ENCODE measurements around the gene SIGLEC12. TPM values are rescaled to one million over a fixed set of nuclear protein-coding genes. Genes with fewer than 3 reads are reported as not detected.

SIGLEC12 gene
- total and polyA plus RNA-seq, 2 of the 13 experiments (the other 11 are each of a cell fraction or from before 2014, with no cell fraction given), result not detected

GRCh38 chr19:51480590-51480989, 21.0 kb downstream of the SIGLEC12 start (continued):
- TF ChIP-seq, protein P1, sequence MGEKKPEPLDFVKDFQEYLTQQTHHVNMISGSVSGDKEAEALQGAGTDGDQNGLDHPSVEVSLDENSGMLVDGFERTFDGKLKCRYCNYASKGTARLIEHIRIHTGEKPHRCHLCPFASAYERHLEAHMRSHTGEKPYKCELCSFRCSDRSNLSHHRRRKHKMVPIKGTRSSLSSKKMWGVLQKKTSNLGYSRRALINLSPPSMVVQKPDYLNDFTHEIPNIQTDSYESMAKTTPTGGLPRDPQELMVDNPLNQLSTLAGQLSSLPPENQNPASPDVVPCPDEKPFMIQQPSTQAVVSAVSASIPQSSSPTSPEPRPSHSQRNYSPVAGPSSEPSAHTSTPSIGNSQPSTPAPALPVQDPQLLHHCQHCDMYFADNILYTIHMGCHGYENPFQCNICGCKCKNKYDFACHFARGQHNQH (CRISPR knock-in tag; IDR thresholded peaks at IDR 0.05), result peak; percentile 35; the same call in 1 of the 2 replicates
- no peak for TF ChIP-seq ZNF740 (CRISPR knock-in tag; IDR thresholded peaks at IDR 0.05)
- TF ChIP-seq ZNF446 (CRISPR knock-in tag; IDR thresholded peaks at IDR 0.05), result no peak
- TF ChIP-seq, protein P2, sequence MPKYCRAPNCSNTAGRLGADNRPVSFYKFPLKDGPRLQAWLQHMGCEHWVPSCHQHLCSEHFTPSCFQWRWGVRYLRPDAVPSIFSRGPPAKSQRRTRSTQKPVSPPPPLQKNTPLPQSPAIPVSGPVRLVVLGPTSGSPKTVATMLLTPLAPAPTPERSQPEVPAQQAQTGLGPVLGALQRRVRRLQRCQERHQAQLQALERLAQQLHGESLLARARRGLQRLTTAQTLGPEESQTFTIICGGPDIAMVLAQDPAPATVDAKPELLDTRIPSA (CRISPR knock-in tag; IDR thresholded peaks at IDR 0.05; ENCODE audit: borderline replicate concordance), result no peak
- TF ChIP-seq ZNF275 (CRISPR knock-in tag; IDR thresholded peaks at IDR 0.05; ENCODE audit: borderline replicate concordance), result no peak
- TF ChIP-seq, protein P3, sequence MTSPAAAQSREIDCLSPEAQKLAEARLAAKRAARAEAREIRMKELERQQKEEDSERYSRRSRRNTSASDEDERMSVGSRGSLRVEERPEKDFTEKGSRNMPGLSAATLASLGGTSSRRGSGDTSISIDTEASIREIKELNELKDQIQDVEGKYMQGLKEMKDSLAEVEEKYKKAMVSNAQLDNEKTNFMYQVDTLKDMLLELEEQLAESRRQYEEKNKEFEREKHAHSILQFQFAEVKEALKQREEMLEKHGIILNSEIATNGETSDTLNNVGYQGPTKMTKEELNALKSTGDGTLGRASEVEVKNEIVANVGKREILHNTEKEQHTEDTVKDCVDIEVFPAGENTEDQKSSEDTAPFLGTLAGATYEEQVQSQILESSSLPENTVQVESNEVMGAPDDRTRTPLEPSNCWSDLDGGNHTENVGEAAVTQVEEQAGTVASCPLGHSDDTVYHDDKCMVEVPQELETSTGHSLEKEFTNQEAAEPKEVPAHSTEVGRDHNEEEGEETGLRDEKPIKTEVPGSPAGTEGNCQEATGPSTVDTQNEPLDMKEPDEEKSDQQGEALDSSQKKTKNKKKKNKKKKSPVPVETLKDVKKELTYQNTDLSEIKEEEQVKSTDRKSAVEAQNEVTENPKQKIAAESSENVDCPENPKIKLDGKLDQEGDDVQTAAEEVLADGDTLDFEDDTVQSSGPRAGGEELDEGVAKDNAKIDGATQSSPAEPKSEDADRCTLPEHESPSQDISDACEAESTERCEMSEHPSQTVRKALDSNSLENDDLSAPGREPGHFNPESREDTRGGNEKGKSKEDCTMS (CRISPR knock-in tag; conservative IDR thresholded peaks at IDR 0.05), result no peak
- no peak for TF ChIP-seq SOX13 (IDR thresholded peaks at IDR 0.05)
- no peak for TF ChIP-seq SOX13 (CRISPR knock-in tag; conservative IDR thresholded peaks at IDR 0.05 in 1 of 2, IDR thresholded peaks at IDR 0.05 in 1 of 2)
- no peak for TF ChIP-seq PRMT3 (CRISPR knock-in tag; IDR thresholded peaks at IDR 0.05; ENCODE audit: borderline replicate concordance, low read depth)
- TF ChIP-seq ZNF20 (CRISPR knock-in tag; IDR thresholded peaks at IDR 0.05), result no peak
- TF ChIP-seq PRPF4 (IDR thresholded peaks at IDR 0.05; ENCODE audit: low read depth, low read length, poor library complexity, severe bottlenecking), result no peak
- no peak for TF ChIP-seq ZKSCAN1 (IDR thresholded peaks at IDR 0.05; ENCODE audit: low read length)
- TF ChIP-seq, protein P4, sequence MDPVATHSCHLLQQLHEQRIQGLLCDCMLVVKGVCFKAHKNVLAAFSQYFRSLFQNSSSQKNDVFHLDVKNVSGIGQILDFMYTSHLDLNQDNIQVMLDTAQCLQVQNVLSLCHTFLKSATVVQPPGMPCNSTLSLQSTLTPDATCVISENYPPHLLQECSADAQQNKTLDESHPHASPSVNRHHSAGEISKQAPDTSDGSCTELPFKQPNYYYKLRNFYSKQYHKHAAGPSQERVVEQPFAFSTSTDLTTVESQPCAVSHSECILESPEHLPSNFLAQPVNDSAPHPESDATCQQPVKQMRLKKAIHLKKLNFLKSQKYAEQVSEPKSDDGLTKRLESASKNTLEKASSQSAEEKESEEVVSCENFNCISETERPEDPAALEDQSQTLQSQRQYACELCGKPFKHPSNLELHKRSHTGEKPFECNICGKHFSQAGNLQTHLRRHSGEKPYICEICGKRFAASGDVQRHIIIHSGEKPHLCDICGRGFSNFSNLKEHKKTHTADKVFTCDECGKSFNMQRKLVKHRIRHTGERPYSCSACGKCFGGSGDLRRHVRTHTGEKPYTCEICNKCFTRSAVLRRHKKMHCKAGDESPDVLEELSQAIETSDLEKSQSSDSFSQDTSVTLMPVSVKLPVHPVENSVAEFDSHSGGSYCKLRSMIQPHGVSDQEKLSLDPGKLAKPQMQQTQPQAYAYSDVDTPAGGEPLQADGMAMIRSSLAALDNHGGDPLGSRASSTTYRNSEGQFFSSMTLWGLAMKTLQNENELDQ (CRISPR knock-in tag; IDR thresholded peaks at IDR 0.05; ENCODE audit: borderline replicate concordance), result no peak
- TF ChIP-seq SRY (CRISPR knock-in tag; IDR thresholded peaks at IDR 0.05), result peak; percentile 53; the same call in 1 of the 2 replicates
- peak; percentile 62; the same call in 1 of the 2 replicates for TF ChIP-seq ZNF792 (CRISPR knock-in tag; IDR thresholded peaks at IDR 0.05)
- no peak for TF ChIP-seq ATM (IDR thresholded peaks at IDR 0.05; ENCODE audit: borderline replicate concordance)
- TF ChIP-seq CHD4 (IDR thresholded peaks at IDR 0.05; ENCODE audit: borderline replicate concordance, low read length), result no peak
- no peak for TF ChIP-seq ZNF569 (CRISPR knock-in tag; IDR thresholded peaks at IDR 0.05; ENCODE audit: borderline replicate concordance)
- peak; percentile 46 for TF ChIP-seq IKZF4 (CRISPR knock-in tag; IDR thresholded peaks at IDR 0.05; ENCODE audit: borderline replicate concordance, low read depth, not compliant biosample characterization)
- no peak for TF ChIP-seq CREB1 (IDR thresholded peaks at IDR 0.05)
- TF ChIP-seq CREB1 (CRISPR knock-in tag; IDR thresholded peaks at IDR 0.05), result no peak

All from HepG2 (cell line).